Measurements from ENCODE around the gene AP2A2.

- TF ChIP-seq CTCF (IDR thresholded peaks at IDR 0.05): no peak
- TF ChIP-seq POLR2A (IDR thresholded peaks at IDR 0.05): no peak
- TF ChIP-seq EP300 (IDR thresholded peaks at IDR 0.05; ENCODE audit: low read depth): no peak
These were observed 83.7 kb downstream of the AP2A2 start for GRCh38 chr11:1009371-1009770.
